Transverse colon (tissue), 4 donors: Measurements from ENCODE around the gene C16orf54. TPM values are rescaled to one million over a fixed set of nuclear protein-coding genes. Genes with fewer than 3 reads are reported as not detected.
"Not testable (repeated sequence)": the region's sequence is repeated elsewhere in the genome, so short reads cannot be mapped to it uniquely, and the experiment has no call there.

Source experiments
- DNase-seq: peaks from one replicate; pipeline ENCODE4 v3.0.0-alpha.2; 2019
- H3K27ac ChIP-seq, 4 donors: fragments of 200-600 bp; sonication (generic); 2 replicates each; pipeline ENCODE4 v1.5.1; 2016 to 2018; ENCODE audit warnings: inconsistent platforms in 4 of 4
- H3K27me3 ChIP-seq: fragments of 200-600 bp; sonication (generic); 2 replicates; pipeline ENCODE4 v1.5.1; 2017; ENCODE audit warnings: inconsistent platforms
- H3K36me3 ChIP-seq, 4 donors: fragments of 200-600 bp; sonication (generic); 2 replicates each; pipeline ENCODE4 v1.5.1; 2017 to 2019; ENCODE audit warnings: inconsistent platforms in 4 of 4
- H3K4me1 ChIP-seq, 4 donors: fragments of 200-600 bp; sonication (generic); 2 replicates each; pipeline ENCODE4 v1.5.1; 2017 to 2020; ENCODE audit warnings: inconsistent platforms in 4 of 4
- H3K4me3 ChIP-seq, 4 donors: fragments of 200-600 bp; sonication (generic); 1 replicate in 1 of 4; 2 replicates in 3 of 4; pipeline versions ENCODE4 v1.5.1 to v1.6.1; 2017 to 2019; ENCODE audit warnings: inconsistent platforms in 4 of 4
- H3K9me3 ChIP-seq, 2 donors: fragments of 200-600 bp; sonication (generic); 2 replicates each; pipeline ENCODE4 v1.5.1; 2017 to 2019; ENCODE audit warnings: inconsistent platforms in 2 of 2
- CTCF ChIP-seq, 5 experiments: fragments of 200-600 bp in 3 of 5; fragments of 450-650 bp in 2 of 5; sonication (generic) in 3 of 5; IDR thresholded peaks; 1 replicate in 2 of 5; 2 replicates in 3 of 5; pipeline ENCODE4 v1.5.1; 2016 to 2017; ENCODE audit warnings: antibody characterized with exemption in 5 of 5, inconsistent platforms in 3 of 5, mild to moderate bottlenecking in 2 of 5, moderate library complexity in 1 of 5
- EP300 ChIP-seq: sonication (generic); formaldehyde crosslinking; IDR thresholded peaks from one replicate; pipeline ENCODE4 v1.6.1; 2017; ENCODE audit warnings: antibody characterized with exemption, low read depth
- POLR2A ChIP-seq: fragments of 450-650 bp; IDR thresholded peaks from one replicate; pipeline ENCODE4 v1.6.1; 2016; ENCODE audit warnings: antibody characterized with exemption, mild to moderate bottlenecking, moderate library complexity
- POLR2AphosphoS5 ChIP-seq, 3 donors: sonication (generic); formaldehyde crosslinking; IDR thresholded peaks; one replicate each; pipeline ENCODE4 v1.6.1; 2016; ENCODE audit warnings: antibody characterized with exemption in 3 of 3
- WGBS, 2 donors: methylation state at CpG; one replicate each; pipeline ENCODE4 v1.1.5; 2018; ENCODE audit warnings: low coverage in 1 of 2; 5-methylcytosine and 5-hydroxymethylcytosine counted together
- in situ Hi-C, 4 donors: fragments of 200-750 bp; cut with MboI; loops; one replicate each; pipeline versions ENCODE4 v1.15.0 to v1.15.1; 2017; ENCODE audit warnings: low sequenced_read_pairs in 3 of 4, low pct_ligation_motif_present in 1 of 4, low pct_unique_long_range_greater_than_20kb in 1 of 4
- intact Hi-C: fragments of 100-400 bp; cut with DNase I; formaldehyde crosslinking; loops from one replicate; pipeline ENCODE4 v1.15.1; 2023; ENCODE audit warnings: low total_unique reads
- total RNA-seq, 4 donors: library from RNA; depleted of rRNA; stranded (reverse); fragments of >200 nt; gene quantifications; one replicate each; pipeline ENCODE4 v1.1.0, GENCODE V29; 2016

Gene C16orf54
- total RNA-seq, 4 donors from 2014 or later, result 3.0 to 8.2 (median 3.8) TPM; not detected in 1

- H3K27ac ChIP-seq, result no peak overlapping the region
- H3K36me3 ChIP-seq, result no peaks in the 10 kb centered on the region
- no peak overlapping the region for H3K4me3 ChIP-seq
- in situ Hi-C loops (loop anchor here (10.0 to 25.0 kb wide), 3 partner anchors 150 to 330 kb away; partner anchors contain the start of genes C16orf92 (in 4 of the 4) and DOC2A (in 1 of the 4)), intact Hi-C loops (loop anchor here (5.0 kb wide), 1 partner anchor 328 kb away; the partner anchor contains the start of gene C16orf92)
- 84 to 85% methylated on average over 4 to 41 of the region's 41 CpGs for WGBS, 2 donors
- no peaks in the 10 kb centered on the region for H3K9me3 ChIP-seq
- no peaks in the 10 kb centered on the region for H3K27me3 ChIP-seq
- no peaks in the 10 kb centered on the region for H3K4me1 ChIP-seq
- DNase-seq, result no peak
- TF ChIP-seq POLR2AphosphoS5 (IDR thresholded peaks at IDR 0.05) (no peak), EP300 (no peak), CTCF (IDR thresholded peaks at IDR 0.05) (no peak), POLR2A (no peak)
Measured at GRCh38 chr16:29694384-29695195, 51.2 kb downstream of the C16orf54 start.

GRCh38 chr16:29692606-29693005 is 53.2 kb downstream of the C16orf54 start:
- H3K27me3 ChIP-seq, H3K36me3 ChIP-seq, H3K4me1 ChIP-seq, DNase-seq, H3K27ac ChIP-seq, intact Hi-C loops, H3K4me3 ChIP-seq, H3K9me3 ChIP-seq: not testable (repeated sequence)
- 95% methylated on average over 15 to 26 of the region's 26 CpGs for WGBS, 2 donors
- in situ Hi-C loops, result loop anchor here (10.0 to 25.0 kb wide), 3 partner anchors 152 to 332 kb away; partner anchors contain the start of genes C16orf92 (in 4 of the 4) and DOC2A (in 1 of the 4)

Other genes starting within 250 kb of the C16orf54 start
- gene NPIPB12, start 239.6 kb downstream of the C16orf54 start, total RNA-seq, result 100 to 1,000 TPM in 3 of 4 donors, 10 to 100 TPM in 1; 85.2 to 411 (median 186) TPM
- gene SPN, start 82.7 kb downstream of the C16orf54 start, total RNA-seq, result 1 to 10 TPM in 2 of 4 donors, under 1 TPM in 2; 0.20 to 3.7 (median 1.1) TPM
- 10 to 100 TPM; 14.3 to 65.8 (median 26.3) TPM for gene QPRT, start 66.8 kb downstream of the C16orf54 start, total RNA-seq
- gene ZG16, start 32.3 kb upstream of the C16orf54 start, total RNA-seq, result 1,000 to 10,000 TPM in 1 of 4 donors, 100 to 1,000 TPM in 1, 10 to 100 TPM in 2; 73.4 to 1,268 (median 104) TPM
- gene KIF22, start 44.8 kb upstream of the C16orf54 start, total RNA-seq, result 100 to 1,000 TPM in 1 of 4 donors, 10 to 100 TPM in 3; 37.6 to 159 (median 59.5) TPM
- gene MAZ, start 60.5 kb upstream of the C16orf54 start, total RNA-seq, result 100 to 1,000 TPM; 170 to 292 (median 233) TPM
- 1 to 10 TPM in 3 of 4 donors, not detected in 1; 1.4 to 6.0 (median 1.9) TPM for gene PRRT2, start 66.2 kb upstream of the C16orf54 start, total RNA-seq
- gene PAGR1, start 70.2 kb upstream of the C16orf54 start, total RNA-seq, result 10 to 100 TPM; 28.8 to 47.5 (median 32.3) TPM
- 100 to 1,000 TPM; 483 to 654 (median 553) TPM for gene MVP, start 74.5 kb upstream of the C16orf54 start, total RNA-seq
- 100 to 1,000 TPM in 1 of 4 donors, 10 to 100 TPM in 3; 58.5 to 139 (median 94.5) TPM for gene CDIPT, start 117.2 kb upstream of the C16orf54 start, total RNA-seq
- 1 to 10 TPM; 2.0 to 9.7 (median 6.3) TPM for gene SEZ6L2, start 153.6 kb upstream of the C16orf54 start, total RNA-seq
- gene ASPHD1, start 154.5 kb upstream of the C16orf54 start, total RNA-seq, result 1 to 10 TPM in 2 of 4 donors, under 1 TPM in 1, not detected in 1; 0.40 to 1.2 (median 1.1) TPM
- 100 to 1,000 TPM in 1 of 4 donors, 10 to 100 TPM in 3; 40.3 to 110 (median 57.4) TPM for gene KCTD13, start 180.2 kb upstream of the C16orf54 start, total RNA-seq
- gene TMEM219, start 216.1 kb upstream of the C16orf54 start, total RNA-seq, result 100 to 1,000 TPM; 149 to 210 (median 158) TPM
- gene TAOK2, start 227.9 kb upstream of the C16orf54 start, total RNA-seq, result 100 to 1,000 TPM in 1 of 4 donors, 10 to 100 TPM in 3; 54.6 to 103 (median 68.1) TPM
- 10 to 100 TPM in 2 of 4 donors, 1 to 10 TPM in 2; 1.8 to 11.7 (median 8.8) TPM for gene HIRIP3, start 249.6 kb upstream of the C16orf54 start, total RNA-seq